ENCODE measurements around the gene RIPK4.

The RIPK4 gene

GRCh38 chr21:41709965-41710822, 56.7 kb downstream of the RIPK4 start:
- no peak for TF ChIP-seq CTCF (conservative IDR thresholded peaks at IDR 0.05; ENCODE audit: low read depth, low read length)
- no peak for DNase-seq (ENCODE audit: low read depth)
- H3K4me3 ChIP-seq (ENCODE audit: low read depth, low read length): no peak overlapping the region

GRCh38 chr21:41709166-41709565, 57.7 kb downstream of the RIPK4 start:
- TF ChIP-seq CTCF (conservative IDR thresholded peaks at IDR 0.05; ENCODE audit: low read depth, low read length): no peak
- H3K4me3 ChIP-seq (ENCODE audit: low read depth, low read length): no peak overlapping the region
- no peak for DNase-seq (ENCODE audit: low read depth)

- no peak for TF ChIP-seq CTCF (conservative IDR thresholded peaks at IDR 0.05; ENCODE audit: low read depth, low read length)
- H3K4me3 ChIP-seq (ENCODE audit: low read depth, low read length): no peak overlapping the region
- no peak for DNase-seq (ENCODE audit: low read depth)
Measured at GRCh38 chr21:41707960-41708330, 58.9 kb downstream of the RIPK4 start.

- DNase-seq (ENCODE audit: low read depth): no peak
- TF ChIP-seq CTCF (conservative IDR thresholded peaks at IDR 0.05; ENCODE audit: low read depth, low read length): no peak
Measured at GRCh38 chr21:41707231-41707959, 59.5 kb downstream of the RIPK4 start.

GRCh38 chr21:41706678-41707077, 60.2 kb downstream of the RIPK4 start:
- no peak overlapping the region for H3K4me3 ChIP-seq (ENCODE audit: low read depth, low read length)
- DNase-seq (ENCODE audit: low read depth): peak; percentile 41
- TF ChIP-seq CTCF (conservative IDR thresholded peaks at IDR 0.05; ENCODE audit: low read depth, low read length): no peak

More at GRCh38 chr21:41707231-41707959, 59.5 kb downstream of the RIPK4 start:
- no peak overlapping the region for H3K4me3 ChIP-seq (ENCODE audit: low read depth, low read length)

GRCh38 chr21:41706263-41706639, 60.6 kb downstream of the RIPK4 start:
- no peak for TF ChIP-seq CTCF (conservative IDR thresholded peaks at IDR 0.05; ENCODE audit: low read depth, low read length)
- no peak for DNase-seq (ENCODE audit: low read depth)
- H3K4me3 ChIP-seq (ENCODE audit: low read depth, low read length): no peak overlapping the region

Data from choroid plexus epithelial cell (primary cell).